WTC11 (cell line): ENCODE results near the gene OR10C1. TPM values are rescaled to one million over a fixed set of nuclear protein-coding genes. Genes with fewer than 3 reads are reported as not detected.
"Not testable (repeated sequence)": the region's sequence is repeated elsewhere in the genome, so short reads cannot be mapped to it uniquely, and the experiment has no call there.

Experiments
- ATAC-seq: fragments of 200-7000 bp; cut with Tn5 transposase; 2 replicates; pipeline ENCODE4 v1.10.0; 2021; ENCODE audit warnings: mild to moderate bottlenecking, moderate library complexity
- CTCF ChIA-PET: fragments of 300-600 bp; sonication (Branson Sonifier 250); formaldehyde crosslinking; loops from one replicate; lab custom pipeline; 2021; ENCODE audit warnings: antibody characterized with exemption; lab: Charles Lee
- POLR2A ChIA-PET: fragments of 350-600 bp; sonication (Branson Sonifier 250); formaldehyde crosslinking; loops from one replicate; lab custom pipeline; 2021; ENCODE audit warnings: antibody characterized with exemption; lab: Charles Lee
- DNase-seq: peaks from one replicate; pipeline ENCODE4 v3.0.0; 2021; ENCODE audit warnings: low spot score
- H3K27ac Mint-ChIP-seq: 2 replicates; pipeline ENCODE4 v1.8.0; 2021; ENCODE audit warnings: mixed read lengths
- H3K27me3 Mint-ChIP-seq: 2 replicates; pipeline ENCODE4 v1.8.0; 2021; ENCODE audit warnings: low read depth, mild to moderate bottlenecking, moderate library complexity, mixed read lengths
- H3K36me3 Mint-ChIP-seq: 2 replicates; pipeline ENCODE4 v1.8.0; 2021; ENCODE audit warnings: mixed read lengths
- H3K4me1 Mint-ChIP-seq: 2 replicates; pipeline ENCODE4 v1.8.0; 2022; ENCODE audit warnings: mixed read lengths
- H3K4me3 Mint-ChIP-seq: 2 replicates; pipeline ENCODE4 v1.8.0; 2021; ENCODE audit warnings: mild to moderate bottlenecking, moderate library complexity, mixed read lengths
- H3K9me3 Mint-ChIP-seq: 2 replicates; pipeline ENCODE4 v1.8.0; 2021; ENCODE audit warnings: mixed read lengths
- ATF3 ChIP-seq: sonication (generic); formaldehyde crosslinking; conservative IDR thresholded peaks from 2 replicates; pipeline ENCODE4 v1.8.1; 2022; ENCODE audit warnings: mild to moderate bottlenecking, missing genetic modification reagents
- CREB1 ChIP-seq: sonication (generic); formaldehyde crosslinking; IDR thresholded peaks from 2 replicates; pipeline ENCODE4 v1.8.0; 2023; ENCODE audit warnings: mild to moderate bottlenecking, missing genetic modification reagents
- CREM ChIP-seq: sonication (generic); formaldehyde crosslinking; IDR thresholded peaks from 2 replicates; pipeline ENCODE4 v1.8.1; 2022; ENCODE audit warnings: mild to moderate bottlenecking, missing genetic modification reagents, moderate library complexity
- EMX1 ChIP-seq: fragments of 250-450 bp; sonication (Bioruptor Pico); IDR thresholded peaks from 2 replicates; pipeline ENCODE4 v1.8.0; 2021; ENCODE audit warnings: mild to moderate bottlenecking
- ESRRA ChIP-seq: sonication (generic); formaldehyde crosslinking; IDR thresholded peaks from 2 replicates; pipeline ENCODE4 v1.8.1; 2022; ENCODE audit warnings: mild to moderate bottlenecking, missing genetic modification reagents, borderline replicate concordance
- FOXJ3 ChIP-seq: sonication (generic); formaldehyde crosslinking; IDR thresholded peaks from 2 replicates; pipeline ENCODE4 v1.9.0; 2021; ENCODE audit warnings: missing genetic modification reagents, mild to moderate bottlenecking, borderline replicate concordance
- JUN ChIP-seq: sonication (generic); formaldehyde crosslinking; IDR thresholded peaks from 2 replicates; pipeline ENCODE4 v1.8.0; 2023; ENCODE audit warnings: mild to moderate bottlenecking, missing genetic modification reagents
- NFYB ChIP-seq: sonication (generic); formaldehyde crosslinking; conservative IDR thresholded peaks from 2 replicates; pipeline ENCODE4 v1.8.0; 2022; ENCODE audit warnings: low read depth, missing genetic modification reagents
- NR1H2 ChIP-seq: sonication (generic); formaldehyde crosslinking; IDR thresholded peaks from 2 replicates; pipeline ENCODE4 v1.9.0; 2021; ENCODE audit warnings: mild to moderate bottlenecking, moderate library complexity, missing genetic modification reagents
- SMAD4 ChIP-seq: sonication (generic); formaldehyde crosslinking; IDR thresholded peaks from 2 replicates; pipeline ENCODE4 v1.8.0; 2022; ENCODE audit warnings: mild to moderate bottlenecking, missing genetic modification reagents
- SP1 ChIP-seq: sonication (generic); formaldehyde crosslinking; conservative IDR thresholded peaks from 2 replicates; pipeline ENCODE4 v1.8.1; 2022; ENCODE audit warnings: missing genetic modification reagents
- STAT6 ChIP-seq: sonication (generic); formaldehyde crosslinking; conservative IDR thresholded peaks from 2 replicates; pipeline ENCODE4 v1.8.1; 2023; ENCODE audit warnings: mild to moderate bottlenecking, low read depth, missing genetic modification reagents, moderate library complexity
- TEAD1 ChIP-seq: sonication (generic); formaldehyde crosslinking; IDR thresholded peaks from 2 replicates; pipeline ENCODE4 v1.8.0; 2022; ENCODE audit warnings: mild to moderate bottlenecking, missing genetic modification reagents
- ZNF121 ChIP-seq: sonication (generic); formaldehyde crosslinking; IDR thresholded peaks from 2 replicates; pipeline ENCODE4 v1.8.0; 2023; ENCODE audit warnings: missing genetic modification reagents
- ZNF423 ChIP-seq: fragments of 250-450 bp; sonication (Bioruptor Pico); IDR thresholded peaks from 2 replicates; pipeline ENCODE4 v2.1.2; 2022; ENCODE audit warnings: mild to moderate bottlenecking, moderate library complexity
- ZNF671 ChIP-seq: fragments of 250-450 bp; sonication (Bioruptor Pico); IDR thresholded peaks from 2 replicates; pipeline ENCODE4 v1.8.0; 2021; ENCODE audit warnings: mild to moderate bottlenecking
- ZSCAN18 ChIP-seq: fragments of 250-450 bp; sonication (Bioruptor Pico); IDR thresholded peaks from 2 replicates; pipeline ENCODE4 v2.1.2; 2022; ENCODE audit warnings: mild to moderate bottlenecking, moderate library complexity
- total RNA-seq: library from RNA; stranded (reverse); gene quantifications from 3 replicates; pipeline ENCODE4 v1.2.3, GENCODE V29; 2021
- TF ChIP-seq, protein P1 (sequence below): sonication (generic); formaldehyde crosslinking; IDR thresholded peaks from 2 replicates; pipeline ENCODE4 v1.8.1; 2023; ENCODE audit warnings: mild to moderate bottlenecking, moderate library complexity, missing genetic modification reagents
- TF ChIP-seq, protein P2 (sequence below): sonication (generic); formaldehyde crosslinking; IDR thresholded peaks from 2 replicates; pipeline ENCODE4 v1.8.0; 2022; ENCODE audit warnings: mild to moderate bottlenecking, missing genetic modification reagents

Gene OR10C1
- total RNA-seq, 1 experiment from 2014 or later = not detected

GRCh38 chr6:29426654-29427053, 12.5 kb upstream of the OR10C1 start:
- ChIA-PET CTCF (interaction anchor here (0.9 kb wide), 1 partner anchor 162 kb away, joined by 4 read pairs; no protein-coding TSS in a partner anchor), POLR2A (no interaction called here)
- TF ChIP-seq FOXJ3 (no peak), NFYB (CRISPR knock-in tag) (no peak), ESRRA (CRISPR knock-in tag) (no peak), ATF3 (CRISPR knock-in tag) (no peak), EMX1 (CRISPR knock-in tag) (no peak), STAT6 (CRISPR knock-in tag) (no peak), TEAD1 (CRISPR knock-in tag) (no peak), NR1H2 (CRISPR knock-in tag) (no peak), SP1 (CRISPR knock-in tag) (no peak), ZNF121 (CRISPR knock-in tag) (no peak), ZNF423 (CRISPR knock-in tag) (no peak), CREM (no peak), SMAD4 (CRISPR knock-in tag) (no peak), CREB1 (CRISPR knock-in tag) (no peak), JUN (CRISPR knock-in tag) (no peak), ZSCAN18 (CRISPR knock-in tag) (no peak), ZNF671 (no peak)
- TF ChIP-seq, protein P1, sequence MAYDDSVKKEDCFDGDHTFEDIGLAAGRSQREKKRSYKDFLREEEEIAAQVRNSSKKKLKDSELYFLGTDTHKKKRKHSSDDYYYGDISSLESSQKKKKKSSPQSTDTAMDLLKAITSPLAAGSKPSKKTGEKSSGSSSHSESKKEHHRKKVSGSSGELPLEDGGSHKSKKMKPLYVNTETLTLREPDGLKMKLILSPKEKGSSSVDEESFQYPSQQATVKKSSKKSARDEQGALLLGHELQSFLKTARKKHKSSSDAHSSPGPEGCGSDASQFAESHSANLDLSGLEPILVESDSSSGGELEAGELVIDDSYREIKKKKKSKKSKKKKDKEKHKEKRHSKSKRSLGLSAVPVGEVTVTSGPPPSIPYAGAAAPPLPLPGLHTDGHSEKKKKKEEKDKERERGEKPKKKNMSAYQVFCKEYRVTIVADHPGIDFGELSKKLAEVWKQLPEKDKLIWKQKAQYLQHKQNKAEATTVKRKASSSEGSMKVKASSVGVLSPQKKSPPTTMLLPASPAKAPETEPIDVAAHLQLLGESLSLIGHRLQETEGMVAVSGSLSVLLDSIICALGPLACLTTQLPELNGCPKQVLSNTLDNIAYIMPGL (CRISPR knock-in tag) = no peak
- TF ChIP-seq, protein P2, sequence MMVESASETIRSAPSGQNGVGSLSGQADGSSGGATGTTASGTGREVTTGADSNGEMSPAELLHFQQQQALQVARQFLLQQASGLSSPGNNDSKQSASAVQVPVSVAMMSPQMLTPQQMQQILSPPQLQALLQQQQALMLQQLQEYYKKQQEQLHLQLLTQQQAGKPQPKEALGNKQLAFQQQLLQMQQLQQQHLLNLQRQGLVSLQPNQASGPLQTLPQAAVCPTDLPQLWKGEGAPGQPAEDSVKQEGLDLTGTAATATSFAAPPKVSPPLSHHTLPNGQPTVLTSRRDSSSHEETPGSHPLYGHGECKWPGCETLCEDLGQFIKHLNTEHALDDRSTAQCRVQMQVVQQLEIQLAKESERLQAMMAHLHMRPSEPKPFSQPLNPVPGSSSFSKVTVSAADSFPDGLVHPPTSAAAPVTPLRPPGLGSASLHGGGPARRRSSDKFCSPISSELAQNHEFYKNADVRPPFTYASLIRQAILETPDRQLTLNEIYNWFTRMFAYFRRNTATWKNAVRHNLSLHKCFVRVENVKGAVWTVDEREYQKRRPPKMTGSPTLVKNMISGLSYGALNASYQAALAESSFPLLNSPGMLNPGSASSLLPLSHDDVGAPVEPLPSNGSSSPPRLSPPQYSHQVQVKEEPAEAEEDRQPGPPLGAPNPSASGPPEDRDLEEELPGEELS (CRISPR knock-in tag) = no peak
- DNase-seq (no peak), ATAC-seq (no peak; the same call in 1 of the 2 replicates)
- Mint-ChIP-seq H3K27me3 (peaks cover 3% of the 10 kb centered on the region; the same call in 1 of the 2 replicates), H3K4me3 (no peak overlapping the region), H3K9me3 (0 out of 2 replicates have a peak, but pooled peaks cover 6% of the 10 kb centered on the region), H3K27ac (no peak overlapping the region), H3K36me3 (no peaks in the 10 kb centered on the region), H3K4me1 (peaks cover 13% of the 10 kb centered on the region)

- H3K36me3 Mint-ChIP-seq, H3K9me3 Mint-ChIP-seq, H3K4me3 Mint-ChIP-seq, POLR2A ChIA-PET, H3K4me1 Mint-ChIP-seq, H3K27ac Mint-ChIP-seq, H3K27me3 Mint-ChIP-seq: not testable (repeated sequence)
- DNase-seq (peak; percentile 53), ATAC-seq (peak; percentile 59)
- CTCF ChIA-PET = interaction anchor here (1.0 to 1.6 kb wide), 4 partner anchors 61 to 153 kb away, joined by 3 to 11 read pairs (median 4); no protein-coding TSS in a partner anchor
Measured at GRCh38 chr6:29436730-29437129, 2.4 kb upstream of the OR10C1 start.
